Gastroesophageal sphincter (tissue), 4 donors: ENCODE results near the gene PCDHGA1. TPM values are rescaled to one million over a fixed set of nuclear protein-coding genes. Genes with fewer than 3 reads are reported as not detected.
A peak's percentile ranks its signal among the peaks of the same experiment; 100 is the strongest.

Source experiments
- ATAC-seq: fragments of 150-250 bp; one replicate; pipeline ENCODE4 v1.9.1; 2016; ENCODE audit warnings: mild to moderate bottlenecking, moderate library complexity
- H3K27ac ChIP-seq, 4 donors: fragments of 200-600 bp; sonication (generic) in 3 of 4; 1 replicate in 3 of 4; 2 replicates in 1 of 4; pipeline ENCODE4 v1.5.1; 2016 to 2019
- H3K27me3 ChIP-seq: fragments of 200-600 bp; sonication (generic); one replicate; pipeline ENCODE4 v1.5.1; 2019
- H3K36me3 ChIP-seq, 2 donors: fragments of 200-600 bp; sonication (generic); one replicate each; pipeline ENCODE4 v1.5.1; 2019; ENCODE audit warnings: control low read depth in 1 of 2
- H3K4me1 ChIP-seq, 3 donors: fragments of 200-600 bp; sonication (generic); 1 replicate in 2 of 3; 2 replicates in 1 of 3; pipeline ENCODE4 v1.5.1; 2016 to 2019; ENCODE audit warnings: control low read depth in 2 of 3
- H3K4me3 ChIP-seq, 2 donors: fragments of 200-600 bp; sonication (generic); one replicate each; pipeline ENCODE4 v1.5.1; 2019; ENCODE audit warnings: mild to moderate bottlenecking in 1 of 2, moderate library complexity in 1 of 2
- H3K9me3 ChIP-seq, 3 donors: fragments of 200-600 bp; sonication (generic); one replicate each; pipeline ENCODE4 v1.5.1; 2017 to 2019; ENCODE audit warnings: control low read depth in 2 of 3
- CTCF ChIP-seq, 4 experiments: fragments of 200-600 bp in 2 of 4; fragments of 450-650 bp in 2 of 4; sonication (generic) in 1 of 4; IDR thresholded peaks; one replicate each; pipeline ENCODE4 v1.5.1; 2017 to 2019; ENCODE audit warnings: antibody characterized with exemption in 4 of 4, mild to moderate bottlenecking in 2 of 4, moderate library complexity in 2 of 4
- EP300 ChIP-seq: sonication (generic); formaldehyde crosslinking; IDR thresholded peaks from one replicate; pipeline ENCODE4 v1.6.1; 2017; ENCODE audit warnings: antibody characterized with exemption, mild to moderate bottlenecking
- POLR2A ChIP-seq, 2 donors: fragments of 450-650 bp; IDR thresholded peaks; one replicate each; pipeline ENCODE4 v1.6.1; 2017; ENCODE audit warnings: antibody characterized with exemption in 2 of 2, mild to moderate bottlenecking in 2 of 2, moderate library complexity in 1 of 2
- POLR2AphosphoS5 ChIP-seq: sonication (generic); formaldehyde crosslinking; IDR thresholded peaks from one replicate; pipeline ENCODE4 v1.6.1; 2017; ENCODE audit warnings: antibody characterized with exemption
- WGBS, 2 donors: methylation state at CpG; one replicate each; pipeline ENCODE4 v1.1.5; 2018; ENCODE audit warnings: low coverage in 1 of 2; 5-methylcytosine and 5-hydroxymethylcytosine counted together
- total RNA-seq, 4 donors: library from RNA; depleted of rRNA; stranded (reverse); fragments of >200 nt; gene quantifications; one replicate each; pipeline ENCODE4 v1.1.0, GENCODE V29; 2016

PCDHGA1 gene
- total RNA-seq, 4 donors from 2014 or later = 0.67 to 1.3 (median 1.1) TPM

- 20% methylated on average over 1 of the region's 36 CpGs; no CpG with 5 or more reads in 1 of the 2 donors for WGBS, 2 donors
- H3K27ac ChIP-seq = no peak overlapping the region
- no peak overlapping the region for H3K4me3 ChIP-seq
- H3K27me3 ChIP-seq = peaks cover 39% of the 10 kb centered on the region
- no peak for ATAC-seq
- no peaks in the 10 kb centered on the region for H3K4me1 ChIP-seq
- H3K9me3 ChIP-seq = peaks cover 0 to 96% (median 0%) of the 10 kb centered on the region in 3 donors
- peaks cover 0 to 23% of the 10 kb centered on the region in 2 donors for H3K36me3 ChIP-seq
- TF ChIP-seq CTCF (IDR thresholded peaks at IDR 0.05) (no peak), POLR2AphosphoS5 (no peak), EP300 (no peak)
Measured at GRCh38 chr5:141351591-141351990, 21.3 kb downstream of the PCDHGA1 start.

GRCh38 chr5:141354900-141355469 is 24.7 kb downstream of the PCDHGA1 start, which contains the start of gene PCDHGA4:
TSS of gene PCDHGA4 (plus strand) at chr5:141355021. CDS start at chr5:141355108, 87 bp downstream.
- ATAC-seq = no peak
- Histone ChIP-seq H3K27ac (no peak within 1 kb of the TSS), H3K9me3 (peaks cover 0 to 98% (median 0%) of the 10 kb centered on the region in 3 donors), H3K4me1 (no peaks in the 10 kb centered on the region), H3K27me3 (peaks cover 33% of the 10 kb centered on the region), H3K4me3 (peak within 1 kb of the TSS; percentile 0 to 38), H3K36me3 (peaks cover 0 to 28% of the 10 kb centered on the region in 2 donors)
- WGBS, 2 donors = 12 to 20% methylated on average over 5 to 14 of the region's 29 CpGs
- peak in 3 of 4 experiments; percentile 14 to 47 (median 23) for TF ChIP-seq CTCF (IDR thresholded peaks at IDR 0.05)
- no peak for TF ChIP-seq POLR2A (IDR thresholded peaks at IDR 0.05)
- TF ChIP-seq EP300 = no peak
- no peak for TF ChIP-seq POLR2AphosphoS5

GRCh38 chr5:141355641-141356040 is 25.3 kb downstream of the PCDHGA1 start:
- Histone ChIP-seq H3K27me3 (peaks cover 28% of the 10 kb centered on the region), H3K27ac (no peak overlapping the region), H3K9me3 (peaks cover 0 to 98% (median 0%) of the 10 kb centered on the region in 3 donors), H3K4me1 (no peaks in the 10 kb centered on the region), H3K36me3 (peaks cover 0 to 26% of the 10 kb centered on the region in 2 donors), H3K4me3 (peak overlapping the region in 1 of 2 donors; percentile 38)
- no peak for ATAC-seq
- WGBS, 2 donors = 43% methylated on average over 18 of the region's 24 CpGs; no CpG with 5 or more reads in 1 of the 2 donors
- TF ChIP-seq POLR2AphosphoS5 (no peak), POLR2A (IDR thresholded peaks at IDR 0.05) (no peak), EP300 (no peak), CTCF (IDR thresholded peaks at IDR 0.05) (no peak)

GRCh38 chr5:141356133-141356532 is 25.8 kb downstream of the PCDHGA1 start:
- no peak for ATAC-seq
- 66 to 68% methylated on average over 4 to 5 of the region's 5 CpGs for WGBS, 2 donors

More at GRCh38 chr5:141356133-141356532, 25.8 kb downstream of the PCDHGA1 start:
- Histone ChIP-seq H3K27ac (no peak overlapping the region), H3K27me3 (peaks cover 26% of the 10 kb centered on the region), H3K9me3 (peaks cover 0 to 98% (median under 1%) of the 10 kb centered on the region in 3 donors), H3K36me3 (peaks cover 0 to 26% of the 10 kb centered on the region in 2 donors), H3K4me1 (no peaks in the 10 kb centered on the region), H3K4me3 (no peak overlapping the region)
- no peak for TF ChIP-seq EP300
- no peak for TF ChIP-seq POLR2AphosphoS5
- TF ChIP-seq CTCF (IDR thresholded peaks at IDR 0.05) = no peak
- TF ChIP-seq POLR2A (IDR thresholded peaks at IDR 0.05) = no peak
